HepG2 (cell line): Measurements from ENCODE around the gene UBE2O. TPM values are rescaled to one million over a fixed set of nuclear protein-coding genes. Genes with fewer than 3 reads are reported as not detected.

Source experiments
- CBX1 ChIP-seq: IDR thresholded peaks from one replicate; pipeline ENCODE4 v1.6.1; 2016; ENCODE audit warnings: antibody characterized with exemption, low read depth
- CEBPB ChIP-seq: IDR thresholded peaks from 2 replicates; pipeline ENCODE4 v1.6.1; 2011; ENCODE audit warnings: low read depth, low read length, improper control_type of control experiment, borderline replicate concordance
- GPBP1L1 ChIP-seq: sonication (generic); formaldehyde crosslinking; IDR thresholded peaks from 2 replicates; pipeline ENCODE4 v1.5.0; 2020; ENCODE audit warnings: mild to moderate bottlenecking, missing genetic modification reagents
- GZF1 ChIP-seq: sonication (generic); formaldehyde crosslinking; IDR thresholded peaks from 2 replicates; pipeline ENCODE4 v1.5.1; 2020; ENCODE audit warnings: mild to moderate bottlenecking, missing genetic modification reagents
- HMGA1 ChIP-seq: sonication (generic); formaldehyde crosslinking; conservative IDR thresholded peaks from 2 replicates; pipeline ENCODE4 v1.4.0; 2020; ENCODE audit warnings: missing genetic modification reagents
- HNF4G ChIP-seq, 2 experiments: sonication (generic) in 1 of 2; formaldehyde crosslinking in 1 of 2; IDR thresholded peaks; 2 replicates each; pipeline versions ENCODE4 v1.4.0 to v1.6.1; 2011 to 2020; ENCODE audit warnings: borderline replicate concordance in 2 of 2, low read depth in 2 of 2, mild to moderate bottlenecking in 2 of 2, low read length in 1 of 2, missing genetic modification reagents in 1 of 2, moderate library complexity in 1 of 2
- HOXA3 ChIP-seq: sonication (generic); formaldehyde crosslinking; IDR thresholded peaks from 2 replicates; pipeline ENCODE4 v1.5.0; 2020; ENCODE audit warnings: missing genetic modification reagents
- NCOR1 ChIP-seq: fragments of 200-600 bp; sonication (generic); IDR thresholded peaks from 2 replicates; pipeline ENCODE4 v1.7.0; 2017; ENCODE audit warnings: antibody characterized with exemption, low read length, borderline replicate concordance
- NFIB ChIP-seq: sonication (generic); formaldehyde crosslinking; IDR thresholded peaks from 2 replicates; pipeline ENCODE4 v1.9.0; 2021; ENCODE audit warnings: missing genetic modification reagents, mild to moderate bottlenecking, borderline replicate concordance
- SMC3 ChIP-seq: IDR thresholded peaks from 2 replicates; pipeline ENCODE4 v1.6.1; 2011; ENCODE audit warnings: low read length, improper control_type of control experiment
- SNAPC4 ChIP-seq: sonication (generic); formaldehyde crosslinking; IDR thresholded peaks from 2 replicates; pipeline ENCODE4 v1.4.0; 2020; ENCODE audit warnings: mild to moderate bottlenecking, missing genetic modification reagents
- U2AF2 ChIP-seq: fragments of 200-400 bp; formaldehyde crosslinking; IDR thresholded peaks from 2 replicates; pipeline ENCODE4 v1.6.1; 2017; ENCODE audit warnings: low read depth, mild to moderate bottlenecking, low read length
- ZIK1 ChIP-seq: sonication (generic); formaldehyde crosslinking; IDR thresholded peaks from 2 replicates; pipeline ENCODE4 v1.5.0; 2020; ENCODE audit warnings: mild to moderate bottlenecking, low read depth, missing genetic modification reagents, borderline replicate concordance
- ZNF101 ChIP-seq: sonication (generic); formaldehyde crosslinking; IDR thresholded peaks from 2 replicates; pipeline ENCODE4 v1.4.0; 2020; ENCODE audit warnings: mild to moderate bottlenecking, low read depth, missing genetic modification reagents, borderline replicate concordance
- ZNF512 ChIP-seq: sonication (generic); formaldehyde crosslinking; IDR thresholded peaks from 2 replicates; pipeline ENCODE4 v1.4.0; 2020; ENCODE audit warnings: mild to moderate bottlenecking, missing genetic modification reagents
- ZNF557 ChIP-seq: sonication (generic); formaldehyde crosslinking; IDR thresholded peaks from 2 replicates; pipeline ENCODE4 v1.4.0; 2020; ENCODE audit warnings: missing genetic modification reagents
- ZNF577 ChIP-seq: sonication (generic); formaldehyde crosslinking; IDR thresholded peaks from 2 replicates; pipeline ENCODE4 v1.4.0; 2020; ENCODE audit warnings: mild to moderate bottlenecking, low read depth, missing genetic modification reagents, borderline replicate concordance
- ZNF674 ChIP-seq: sonication (generic); formaldehyde crosslinking; IDR thresholded peaks from 2 replicates; pipeline ENCODE4 v1.5.0; 2020; ENCODE audit warnings: low read depth, mild to moderate bottlenecking, missing genetic modification reagents
- ZNF850 ChIP-seq: sonication (generic); formaldehyde crosslinking; conservative IDR thresholded peaks from 2 replicates; pipeline ENCODE4 v1.9.0; 2021; ENCODE audit warnings: mild to moderate bottlenecking, missing genetic modification reagents
- ZNF891 ChIP-seq: sonication (generic); formaldehyde crosslinking; IDR thresholded peaks from 2 replicates; pipeline ENCODE4 v1.5.0; 2020; ENCODE audit warnings: mild to moderate bottlenecking, missing genetic modification reagents
- polyA plus RNA-seq, 8 experiments: library from polyadenylated mRNA; depleted of rRNA in 3 of 8; stranded (reverse) in 7 of 8; unstranded in 1 of 8; fragments of >200 nt; fragmentation: Illumina TruSeq in 4 of 8; extraction: Trizol in 4 of 8; gene quantifications; 2 replicates each; pipeline versions ENCODE4 v1.2.1 to v1.2.3, GENCODE V29; 2011 to 2016; ENCODE audit warnings: low read depth in 4 of 8, missing spikeins in 1 of 8, mixed read lengths in 1 of 8; ENCODE audit not compliant: insufficient read depth in 1 of 8
- total RNA-seq, 5 experiments: library from RNA; depleted of rRNA; stranded (reverse); fragments of >200 nt; fragmentation: Illumina TruSeq; extraction: Trizol; gene quantifications; 2 replicates each; pipeline ENCODE4 v1.2.3, GENCODE V29; 2016; ENCODE audit warnings: low read depth in 1 of 5
- TF ChIP-seq, protein P1 (sequence below): sonication (generic); formaldehyde crosslinking; IDR thresholded peaks from 2 replicates; pipeline ENCODE4 v1.5.0; 2020; ENCODE audit warnings: missing genetic modification reagents, mild to moderate bottlenecking, borderline replicate concordance

UBE2O gene
- total and polyA plus RNA-seq, 2 of the 13 experiments (the other 11 are each of a cell fraction or from before 2014, with no cell fraction given): 21.5 to 23.5 TPM

DNA sequence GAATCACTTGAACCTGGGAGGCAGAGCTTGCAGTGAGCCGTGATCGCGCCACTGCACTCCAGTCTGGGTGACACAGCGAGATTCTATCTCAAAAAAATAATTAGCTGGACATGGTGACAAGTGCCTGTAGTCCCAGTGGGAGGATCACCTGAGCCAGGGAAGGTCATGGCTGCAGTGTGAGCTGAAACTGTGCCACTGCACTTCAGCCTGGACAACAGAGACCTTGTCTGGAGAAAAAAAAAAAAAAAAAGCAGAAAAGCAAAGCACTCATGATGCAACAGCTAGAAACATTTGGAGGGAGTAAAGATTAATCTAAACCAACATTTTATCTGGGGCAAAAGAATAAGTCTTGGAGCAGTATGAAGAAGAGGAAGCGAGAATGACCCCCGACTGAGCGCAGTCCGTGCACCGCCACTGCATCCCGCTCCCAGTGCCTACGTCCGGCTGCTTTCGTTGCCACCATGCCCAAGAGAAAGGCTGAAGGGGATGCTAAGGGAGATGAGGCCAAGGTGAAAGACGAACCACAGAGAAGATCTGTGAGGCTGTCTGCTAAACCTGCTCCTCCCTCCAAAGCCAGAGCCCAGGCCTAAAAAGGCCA lies 107.5 kb downstream of the UBE2O start (continued):
- TF ChIP-seq SNAPC4 (CRISPR knock-in tag) (no peak), NFIB (CRISPR knock-in tag) (no peak), ZNF512 (CRISPR knock-in tag) (no peak), GPBP1L1 (CRISPR knock-in tag) (no peak), HMGA1 (CRISPR knock-in tag) (no peak), ZNF577 (CRISPR knock-in tag) (no peak), GZF1 (no peak), ZNF101 (no peak), NCOR1 (peak; percentile 37; the same call in 1 of the 2 replicates), ZNF850 (CRISPR knock-in tag) (no peak), ZIK1 (no peak), U2AF2 (no peak), CBX1 (no peak), ZNF891 (no peak), ZNF557 (CRISPR knock-in tag) (no peak), HNF4G (IDR thresholded peaks at IDR 0.05; ENCODE audit: borderline replicate concordance, low read depth, low read length) (no peak), HNF4G (CRISPR knock-in tag; IDR thresholded peaks at IDR 0.05; ENCODE audit: borderline replicate concordance, low read depth) (no peak), HOXA3 (peak; percentile 51), ZNF674 (no peak), SMC3 (peak; percentile 29; the same call in 1 of the 2 replicates), CEBPB (peak; percentile 87)
- TF ChIP-seq, protein P1, sequence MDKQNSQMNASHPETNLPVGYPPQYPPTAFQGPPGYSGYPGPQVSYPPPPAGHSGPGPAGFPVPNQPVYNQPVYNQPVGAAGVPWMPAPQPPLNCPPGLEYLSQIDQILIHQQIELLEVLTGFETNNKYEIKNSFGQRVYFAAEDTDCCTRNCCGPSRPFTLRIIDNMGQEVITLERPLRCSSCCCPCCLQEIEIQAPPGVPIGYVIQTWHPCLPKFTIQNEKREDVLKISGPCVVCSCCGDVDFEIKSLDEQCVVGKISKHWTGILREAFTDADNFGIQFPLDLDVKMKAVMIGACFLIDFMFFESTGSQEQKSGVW (CRISPR knock-in tag): no peak
